ENCODE data around the gene WRAP73. TPM values are rescaled to one million over a fixed set of nuclear protein-coding genes. Genes with fewer than 3 reads are reported as not detected.
A peak's percentile ranks its signal among the peaks of the same experiment; 100 is the strongest.

Gene WRAP73
- total and polyA plus RNA-seq, 2 experiments from 2014 or later: 14.7 to 28.8 TPM

- H3K4me3 ChIP-seq: no peak overlapping the region
- H3K4me2 ChIP-seq: peak overlapping the region; percentile 98
- DNase-seq (ENCODE audit: low spot score): no peak
- H3K36me3 ChIP-seq (replicated peaks; ENCODE audit: insufficient read depth, low read depth): no peaks in the 10 kb centered on the region
- no peaks in the 10 kb centered on the region for H3K9me3 ChIP-seq (ENCODE audit: low read depth)
- H3K27me3 ChIP-seq: no peaks in the 10 kb centered on the region
- no peak for TF ChIP-seq EZH2 (IDR thresholded peaks at IDR 0.05; ENCODE audit: borderline replicate concordance)
- TF ChIP-seq, protein P1, sequence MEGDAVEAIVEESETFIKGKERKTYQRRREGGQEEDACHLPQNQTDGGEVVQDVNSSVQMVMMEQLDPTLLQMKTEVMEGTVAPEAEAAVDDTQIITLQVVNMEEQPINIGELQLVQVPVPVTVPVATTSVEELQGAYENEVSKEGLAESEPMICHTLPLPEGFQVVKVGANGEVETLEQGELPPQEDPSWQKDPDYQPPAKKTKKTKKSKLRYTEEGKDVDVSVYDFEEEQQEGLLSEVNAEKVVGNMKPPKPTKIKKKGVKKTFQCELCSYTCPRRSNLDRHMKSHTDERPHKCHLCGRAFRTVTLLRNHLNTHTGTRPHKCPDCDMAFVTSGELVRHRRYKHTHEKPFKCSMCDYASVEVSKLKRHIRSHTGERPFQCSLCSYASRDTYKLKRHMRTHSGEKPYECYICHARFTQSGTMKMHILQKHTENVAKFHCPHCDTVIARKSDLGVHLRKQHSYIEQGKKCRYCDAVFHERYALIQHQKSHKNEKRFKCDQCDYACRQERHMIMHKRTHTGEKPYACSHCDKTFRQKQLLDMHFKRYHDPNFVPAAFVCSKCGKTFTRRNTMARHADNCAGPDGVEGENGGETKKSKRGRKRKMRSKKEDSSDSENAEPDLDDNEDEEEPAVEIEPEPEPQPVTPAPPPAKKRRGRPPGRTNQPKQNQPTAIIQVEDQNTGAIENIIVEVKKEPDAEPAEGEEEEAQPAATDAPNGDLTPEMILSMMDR (IDR thresholded peaks at IDR 0.05; ENCODE audit: poor library complexity): no peak
- no peak for TF ChIP-seq EZH2phosphoT487 (IDR thresholded peaks at IDR 0.05; ENCODE audit: low read depth, severe bottlenecking, unreplicated experiment)
- H2AFZ ChIP-seq: no peak overlapping the region
- H4K20me1 ChIP-seq (ENCODE audit: insufficient read depth, poor library complexity, severe bottlenecking): peaks cover 5% of the 10 kb centered on the region
- H3K79me2 ChIP-seq: peaks cover 13% of the 10 kb centered on the region
- H3K9me2 ChIP-seq (replicated peaks; ENCODE audit: insufficient read depth): no peaks in the 10 kb centered on the region
- no peak overlapping the region for H3K27ac ChIP-seq
- H3K4me1 ChIP-seq (ENCODE audit: insufficient read depth): peaks cover 44% of the 10 kb centered on the region
- WGBS (ENCODE audit: low lambda C conversion rate, missing lambda C conversion rate): 71% methylated on average over 22 of the region's 22 CpGs
Observed at GRCh38 chr1:3609016-3609768, 40.7 kb downstream of the WRAP73 start.

- TF ChIP-seq, protein P1 (IDR thresholded peaks at IDR 0.05; ENCODE audit: poor library complexity): no peak
- no peak for TF ChIP-seq EZH2phosphoT487 (IDR thresholded peaks at IDR 0.05; ENCODE audit: low read depth, severe bottlenecking, unreplicated experiment)
- no peak for TF ChIP-seq EZH2 (IDR thresholded peaks at IDR 0.05; ENCODE audit: borderline replicate concordance)
- H3K4me2 ChIP-seq: no peak overlapping the region
- no peak overlapping the region for H3K4me3 ChIP-seq
- no peaks in the 10 kb centered on the region for H3K27me3 ChIP-seq
- H3K79me2 ChIP-seq: peaks cover 13% of the 10 kb centered on the region
- no peaks in the 10 kb centered on the region for H3K9me2 ChIP-seq (replicated peaks; ENCODE audit: insufficient read depth)
- 88% methylated on average over 7 of the region's 7 CpGs for WGBS (ENCODE audit: low lambda C conversion rate, missing lambda C conversion rate)
- peaks cover 35% of the 10 kb centered on the region for H3K4me1 ChIP-seq (ENCODE audit: insufficient read depth)
- no peak overlapping the region for H3K27ac ChIP-seq
- no peaks in the 10 kb centered on the region for H3K36me3 ChIP-seq (replicated peaks; ENCODE audit: insufficient read depth, low read depth)
- H3K9me3 ChIP-seq (ENCODE audit: low read depth): no peaks in the 10 kb centered on the region
- H4K20me1 ChIP-seq (ENCODE audit: insufficient read depth, poor library complexity, severe bottlenecking): peaks cover 5% of the 10 kb centered on the region
- no peak overlapping the region for H2AFZ ChIP-seq
- no peak for DNase-seq (ENCODE audit: low spot score)
Observed at GRCh38 chr1:3608154-3608553, 41.7 kb downstream of the WRAP73 start.

- whole genome bisulfite sequencing (ENCODE audit: low lambda C conversion rate, missing lambda C conversion rate): 88% methylated on average over 18 of the region's 18 CpGs
- Histone ChIP-seq H3K27ac (no peak overlapping the region), H3K9me2 (replicated peaks; ENCODE audit: insufficient read depth) (no peaks in the 10 kb centered on the region), H4K20me1 (ENCODE audit: insufficient read depth, poor library complexity, severe bottlenecking) (peaks cover 5% of the 10 kb centered on the region), H3K36me3 (replicated peaks; ENCODE audit: insufficient read depth, low read depth) (no peaks in the 10 kb centered on the region), H3K4me3 (no peak overlapping the region), H2AFZ (no peak overlapping the region), H3K79me2 (peaks cover 13% of the 10 kb centered on the region), H3K4me2 (no peak overlapping the region), H3K27me3 (no peaks in the 10 kb centered on the region), H3K4me1 (ENCODE audit: insufficient read depth) (peaks cover 30% of the 10 kb centered on the region), H3K9me3 (ENCODE audit: low read depth) (no peaks in the 10 kb centered on the region)
- TF ChIP-seq, protein P1 (IDR thresholded peaks at IDR 0.05; ENCODE audit: poor library complexity): no peak
- TF ChIP-seq EZH2phosphoT487 (IDR thresholded peaks at IDR 0.05; ENCODE audit: low read depth, severe bottlenecking, unreplicated experiment) (no peak), EZH2 (IDR thresholded peaks at IDR 0.05; ENCODE audit: borderline replicate concordance) (no peak)
- DNase-seq (ENCODE audit: low spot score): no peak
Observed at GRCh38 chr1:3607703-3608065, 42.2 kb downstream of the WRAP73 start.
